K562 (cell line): ENCODE data around the gene SLC31A2. TPM values are rescaled to one million over a fixed set of nuclear protein-coding genes. Genes with fewer than 3 reads are reported as not detected.

ENCODE experiments used
- ATAC-seq: fragments of 200-7000 bp; cut with Tn5 transposase; 3 replicates; pipeline ENCODE4 v1.9.1; 2020; ENCODE audit warnings: moderate library complexity
- BruUV-seq: library from RNA; stranded (reverse); fragments of 400-500 nt; replicated peaks from 2 replicates; lab custom pipeline; 2021; lab: Mats Ljungman, UMichigan
- CTCF ChIA-PET: fragments of 300-600 bp; formaldehyde crosslinking; extraction: SDS; loops from one replicate; lab custom pipeline; 2021; ENCODE audit warnings: low intra/inter-chr PET ratio; lab: Yijun Ruan, JAX
- POLR2A ChIA-PET: fragments of 300-600, 350-650 bp; sonication (Branson Sonifier 250); formaldehyde crosslinking; extraction: SDS; loops from one replicate; lab custom pipeline; 2021; ENCODE audit warnings: antibody characterized with exemption, inconsistent platforms; lab: Yijun Ruan, JAX
- DNase-seq, 4 experiments: peaks; one replicate each; pipeline versions ENCODE4 v3.0.0 to v3.0.0-alpha.2; 2011 to 2018; ENCODE audit warnings: low spot score in 3 of 4, mixed read lengths in 3 of 4; ENCODE audit errors: extremely low read depth in 1 of 4
- FAIRE-seq: peaks from 2 replicates; lab custom pipeline; 2011; peaks lifted over from hg19 to GRCh38; lab: Jason Lieb, UNC
- H2AFZ ChIP-seq: 2 replicates; pipeline ENCODE4 v1.6.0; 2011; ENCODE audit warnings: low read depth, low read length, control low read depth, inconsistent platforms
- H3K27ac ChIP-seq: fragments of 200-600 bp; 3 replicates; pipeline ENCODE4 v1.8.0; 2011; ENCODE audit warnings: low read depth, mild to moderate bottlenecking, control low read depth, inconsistent platforms, low read length, moderate library complexity, mixed read lengths; ENCODE audit errors: extremely low read depth
- H3K27me3 ChIP-seq, 2 experiments: fragments of 300-600 bp in 1 of 2; 2 replicates in 1 of 2; 3 replicates in 1 of 2; pipeline versions ENCODE4 v1.6.0 to v1.8.0; 2011; ENCODE audit warnings: inconsistent platforms in 2 of 2, low read length in 2 of 2, mild to moderate bottlenecking in 1 of 2, mixed read lengths in 1 of 2, moderate library complexity in 1 of 2; ENCODE audit not compliant: control insufficient read depth in 2 of 2, insufficient read depth in 2 of 2
- H3K36me3 ChIP-seq: fragments of 300-600 bp; 3 replicates; pipeline ENCODE4 v1.8.0; 2011; ENCODE audit warnings: mild to moderate bottlenecking, low read length, inconsistent platforms; ENCODE audit not compliant: control insufficient read depth, insufficient read depth
- H3K4me1 ChIP-seq, 2 experiments: fragments of 200-600 bp in 1 of 2; replicated peaks in 1 of 2; 2 replicates in 1 of 2; 3 replicates in 1 of 2; pipeline versions ENCODE4 v1.5.1 to v1.8.0; 2011; ENCODE audit warnings: inconsistent platforms in 2 of 2, low read length in 2 of 2, mild to moderate bottlenecking in 1 of 2, mixed read lengths in 1 of 2, moderate library complexity in 1 of 2; ENCODE audit not compliant: control insufficient read depth in 2 of 2, insufficient read depth in 2 of 2
- H3K4me2 ChIP-seq: 2 replicates; pipeline ENCODE4 v1.6.1; 2011; ENCODE audit warnings: low read length, control low read depth, inconsistent platforms, mixed read lengths; ENCODE audit not compliant: insufficient read depth
- H3K4me3 ChIP-seq: fragments of 200-600 bp; sonication (generic), shearing (Covaris generic); 2 replicates; pipeline ENCODE4 v1.5.1; 2016; ENCODE audit warnings: control low read depth, inconsistent platforms
- H3K79me2 ChIP-seq: fragments of 200-600 bp; 3 replicates; pipeline ENCODE4 v1.8.0; 2011; ENCODE audit warnings: low read length, inconsistent platforms; ENCODE audit not compliant: control insufficient read depth, insufficient read depth
- H3K9ac ChIP-seq, 2 experiments: 2 replicates each; pipeline versions ENCODE4 v1.6.0 to v1.6.1; 2011; ENCODE audit warnings: low read depth in 2 of 2, low read length in 2 of 2, control low read depth in 1 of 2, inconsistent platforms in 1 of 2, mild to moderate bottlenecking in 1 of 2, mixed read lengths in 1 of 2; ENCODE audit not compliant: insufficient read depth in 1 of 2
- H3K9me1 ChIP-seq: one replicate; pipeline ENCODE4 v1.6.0; 2011; ENCODE audit warnings: inconsistent platforms, mild to moderate bottlenecking, low read length, moderate library complexity; ENCODE audit not compliant: control insufficient read depth, insufficient read depth
- H3K9me3 ChIP-seq: replicated peaks from 2 replicates; pipeline ENCODE4 v1.5.1; 2011; ENCODE audit warnings: low read depth, low read length, inconsistent platforms; ENCODE audit not compliant: control insufficient read depth, insufficient read depth
- H4K20me1 ChIP-seq: replicated peaks from 2 replicates; pipeline ENCODE4 v1.6.1; 2011; ENCODE audit warnings: low read length, inconsistent platforms, mixed read lengths; ENCODE audit not compliant: control insufficient read depth, insufficient read depth
- ETS2 ChIP-seq: IDR thresholded peaks from 2 replicates; pipeline ENCODE4 v1.6.1; 2016; ENCODE audit warnings: borderline replicate concordance, missing genetic modification characterization, mild to moderate bottlenecking, moderate library complexity, missing compliant biosample characterization; ENCODE audit not compliant: poor library complexity, severe bottlenecking
- FIP1L1 ChIP-seq: fragments of 200-400 bp; formaldehyde crosslinking; IDR thresholded peaks from 2 replicates; pipeline ENCODE4 v1.6.1; 2018; ENCODE audit warnings: mild to moderate bottlenecking, low read depth, low read length; ENCODE audit not compliant: poor library complexity, severe bottlenecking
- HNRNPH1 ChIP-seq: fragments of 200-400 bp; formaldehyde crosslinking; optimal IDR thresholded peaks from 2 replicates; pipeline ENCODE3; 2017; ENCODE audit warnings: low read depth, mild to moderate bottlenecking, low read length, moderate library complexity
- NFE2 ChIP-seq: IDR thresholded peaks from 2 replicates; pipeline ENCODE4 v1.6.1; 2014; ENCODE audit warnings: antibody characterized with exemption, low read depth
- SETDB1 ChIP-seq: IDR thresholded peaks from one replicate; pipeline ENCODE4 v1.6.1; 2012; ENCODE audit warnings: low read length, control low read depth, inconsistent platforms
- SRF ChIP-seq, 2 experiments: fragments of 250-450, 450-650 bp in 1 of 2; sonication (Bioruptor Pico) in 1 of 2; sonication (generic) in 1 of 2; formaldehyde crosslinking; IDR thresholded peaks; 2 replicates each; pipeline versions ENCODE4 v1.5.0 to v1.5.1; 2020 to 2022; ENCODE audit warnings: mild to moderate bottlenecking in 1 of 2, missing genetic modification reagents in 1 of 2
- TEAD1 ChIP-seq, 2 experiments: fragments of 450-650 bp in 1 of 2; sonication (generic) in 1 of 2; formaldehyde crosslinking; IDR thresholded peaks; 2 replicates each; pipeline versions ENCODE4 v1.4.0 to v1.8.0; 2020 to 2022; ENCODE audit warnings: mild to moderate bottlenecking in 2 of 2, missing genetic modification reagents in 1 of 2
- ZNF274 ChIP-seq: IDR thresholded peaks from 2 replicates; pipeline ENCODE4 v1.6.1; 2011; ENCODE audit warnings: low read depth, mild to moderate bottlenecking, low read length, moderate library complexity, borderline replicate concordance
- ZNF3 ChIP-seq: fragments of 250-450 bp; sonication (Bioruptor Pico); IDR thresholded peaks from 2 replicates; pipeline ENCODE4 v1.5.0; 2021; ENCODE audit warnings: mild to moderate bottlenecking, moderate library complexity
- ZNF444 ChIP-seq: fragments of 250-450 bp; sonication (Bioruptor Pico); IDR thresholded peaks from 2 replicates; pipeline ENCODE4 v1.4.0; 2020; ENCODE audit warnings: mild to moderate bottlenecking, moderate library complexity
- ZNF707 ChIP-seq: fragments of 250-450 bp; sonication (Bioruptor Pico); conservative IDR thresholded peaks from 2 replicates; pipeline ENCODE4 v1.8.0; 2022; ENCODE audit warnings: inconsistent platforms, mild to moderate bottlenecking, moderate library complexity
- WGBS: fragments of 100-300 bp; shearing (Covaris generic); methylation state at CpG from one replicate; pipeline ENCODE4 v1.1.6; 2016; ENCODE audit warnings: low coverage, mixed read lengths; ENCODE audit not compliant: insufficient coverage; ENCODE audit errors: missing lambda C conversion rate; 5-methylcytosine and 5-hydroxymethylcytosine counted together
- in situ Hi-C: fragments of 300-500 bp; cut with MboI; formaldehyde crosslinking; loops from 4 replicates; pipeline ENCODE4 v1.15.0; 2018; ENCODE audit warnings: inconsistent platforms, mixed read lengths
- intact Hi-C: fragments of 100-400 bp; cut with micrococcal nuclease; formaldehyde crosslinking; loops from 2 replicates; pipeline ENCODE4 v1.14.2; 2022
- polyA plus RNA-seq, 8 experiments: library from polyadenylated mRNA; depleted of rRNA in 4 of 8; stranded (reverse) in 5 of 8; unstranded in 3 of 8; fragments of >200 nt; fragmentation: Nextera tagmentation in 2 of 8; fragmentation: Illumina TruSeq in 1 of 8; extraction: Ambion mirVana in 2 of 8; extraction: Trizol in 1 of 8; gene quantifications; 2 replicates each; pipeline versions ENCODE4 v1.2.1 to v1.2.3, GENCODE V29; 2011 to 2014; ENCODE audit warnings: inconsistent platforms in 1 of 8, missing spikeins in 1 of 8
- total RNA-seq, 7 experiments: library from RNA; depleted of rRNA in 6 of 7; stranded (reverse); fragments of >200 nt in 6 of 7; fragmentation: Illumina TruSeq in 2 of 7; extraction: Trizol in 2 of 7; gene quantifications; 2 replicates each; pipeline versions ENCODE4 v1.2.1 to v1.2.3, GENCODE V29; 2011 to 2021; ENCODE audit warnings: low replicate concordance in 1 of 7
- TF ChIP-seq, protein P1 (sequence below): fragments of 200-800 bp; sonication (Bioruptor generic); IDR thresholded peaks from 2 replicates; pipeline ENCODE4 v1.6.1; 2016; ENCODE audit warnings: missing genetic modification characterization, missing compliant biosample characterization

The SLC31A2 gene
- total and polyA plus RNA-seq, 9 of the 15 experiments (the other 6 are each of a cell fraction or from before 2014, with no cell fraction given): 1.5 to 4.3 (median 2.3) TPM

GRCh38 chr9:113178087-113178486, 27.3 kb downstream of the SLC31A2 start:
- H3K36me3 ChIP-seq: peaks cover 91% of the 10 kb centered on the region
- intact Hi-C loops (no loop called here), in situ Hi-C loops (no loop called here)
- no peaks in the 10 kb centered on the region for H3K4me1 ChIP-seq
- WGBS: 100% methylated on average over 1 of the region's 1 CpG
- no peaks in the 10 kb centered on the region for H3K9me1 ChIP-seq
- BruUV-seq: no TSS peak
- no peak overlapping the region for H3K9ac ChIP-seq
- H3K27ac ChIP-seq: no peak overlapping the region
- TF ChIP-seq HNRNPH1 (no peak), ETS2 (tag) (no peak), ZNF707 (CRISPR knock-in tag) (no peak), NFE2 (no peak), ZNF274 (no peak), ZNF3 (no peak), ZNF444 (no peak), SETDB1 (no peak), TEAD1 (CRISPR knock-in tag; IDR thresholded peaks at IDR 0.05) (no peak), SRF (CRISPR knock-in tag; IDR thresholded peaks at IDR 0.05) (no peak), FIP1L1 (no peak)
- TF ChIP-seq, protein P1, sequence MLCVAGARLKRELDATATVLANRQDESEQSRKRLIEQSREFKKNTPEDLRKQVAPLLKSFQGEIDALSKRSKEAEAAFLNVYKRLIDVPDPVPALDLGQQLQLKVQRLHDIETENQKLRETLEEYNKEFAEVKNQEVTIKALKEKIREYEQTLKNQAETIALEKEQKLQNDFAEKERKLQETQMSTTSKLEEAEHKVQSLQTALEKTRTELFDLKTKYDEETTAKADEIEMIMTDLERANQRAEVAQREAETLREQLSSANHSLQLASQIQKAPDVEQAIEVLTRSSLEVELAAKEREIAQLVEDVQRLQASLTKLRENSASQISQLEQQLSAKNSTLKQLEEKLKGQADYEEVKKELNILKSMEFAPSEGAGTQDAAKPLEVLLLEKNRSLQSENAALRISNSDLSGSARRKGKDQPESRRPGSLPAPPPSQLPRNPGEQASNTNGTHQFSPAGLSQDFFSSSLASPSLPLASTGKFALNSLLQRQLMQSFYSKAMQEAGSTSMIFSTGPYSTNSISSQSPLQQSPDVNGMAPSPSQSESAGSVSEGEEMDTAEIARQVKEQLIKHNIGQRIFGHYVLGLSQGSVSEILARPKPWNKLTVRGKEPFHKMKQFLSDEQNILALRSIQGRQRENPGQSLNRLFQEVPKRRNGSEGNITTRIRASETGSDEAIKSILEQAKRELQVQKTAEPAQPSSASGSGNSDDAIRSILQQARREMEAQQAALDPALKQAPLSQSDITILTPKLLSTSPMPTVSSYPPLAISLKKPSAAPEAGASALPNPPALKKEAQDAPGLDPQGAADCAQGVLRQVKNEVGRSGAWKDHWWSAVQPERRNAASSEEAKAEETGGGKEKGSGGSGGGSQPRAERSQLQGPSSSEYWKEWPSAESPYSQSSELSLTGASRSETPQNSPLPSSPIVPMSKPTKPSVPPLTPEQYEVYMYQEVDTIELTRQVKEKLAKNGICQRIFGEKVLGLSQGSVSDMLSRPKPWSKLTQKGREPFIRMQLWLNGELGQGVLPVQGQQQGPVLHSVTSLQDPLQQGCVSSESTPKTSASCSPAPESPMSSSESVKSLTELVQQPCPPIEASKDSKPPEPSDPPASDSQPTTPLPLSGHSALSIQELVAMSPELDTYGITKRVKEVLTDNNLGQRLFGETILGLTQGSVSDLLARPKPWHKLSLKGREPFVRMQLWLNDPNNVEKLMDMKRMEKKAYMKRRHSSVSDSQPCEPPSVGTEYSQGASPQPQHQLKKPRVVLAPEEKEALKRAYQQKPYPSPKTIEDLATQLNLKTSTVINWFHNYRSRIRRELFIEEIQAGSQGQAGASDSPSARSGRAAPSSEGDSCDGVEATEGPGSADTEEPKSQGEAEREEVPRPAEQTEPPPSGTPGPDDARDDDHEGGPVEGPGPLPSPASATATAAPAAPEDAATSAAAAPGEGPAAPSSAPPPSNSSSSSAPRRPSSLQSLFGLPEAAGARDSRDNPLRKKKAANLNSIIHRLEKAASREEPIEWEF: no peak
- ChIA-PET POLR2A (no interaction called here), CTCF (no interaction called here)
- DNase-seq: no peak
- FAIRE-seq: no peak
- no peak for ATAC-seq
- no peak overlapping the region for H3K4me3 ChIP-seq
- H3K9me3 ChIP-seq: no peaks in the 10 kb centered on the region
- no peaks in the 10 kb centered on the region for H3K27me3 ChIP-seq
- no peaks in the 10 kb centered on the region for H3K79me2 ChIP-seq
- H2AFZ ChIP-seq: no peak overlapping the region
- H3K4me2 ChIP-seq: no peak overlapping the region
- no peaks in the 10 kb centered on the region for H4K20me1 ChIP-seq
